NCI-H2227 (cell line): ENCODE measurements around the gene CTNNA3.
A peak's percentile ranks its signal among the peaks of the same experiment; 100 is the strongest.

Experiments
- DNase-seq: peaks from one replicate; lab custom pipeline; 2025; ENCODE audit not compliant: unreplicated experiment; lab: John Stamatoyannopoulos, UW

The CTNNA3 gene

GRCh38 chr10:66187053-66187733, 1508.8 kb downstream of the CTNNA3 start:
- DNase-seq = no peak

- DNase-seq = no peak
Observed at GRCh38 chr10:66183028-66183427, 1513.0 kb downstream of the CTNNA3 start.

GRCh38 chr10:66180581-66181318, 1515.2 kb downstream of the CTNNA3 start:
- peak; percentile 31 for DNase-seq

GRCh38 chr10:66180021-66180420, 1516.0 kb downstream of the CTNNA3 start:
- DNase-seq = no peak

GRCh38 chr10:66176772-66177171, 1519.2 kb downstream of the CTNNA3 start:
- no peak for DNase-seq

GRCh38 chr10:66167816-66168215, 1528.2 kb downstream of the CTNNA3 start:
- no peak for DNase-seq

- DNase-seq = no peak
Observed at GRCh38 chr10:66162560-66163143, 1533.3 kb downstream of the CTNNA3 start.

GRCh38 chr10:66151346-66151745, 1544.6 kb downstream of the CTNNA3 start:
- no peak for DNase-seq

GRCh38 chr10:66148312-66148711, 1547.7 kb downstream of the CTNNA3 start:
- DNase-seq = no peak

- DNase-seq = no peak
Observed at GRCh38 chr10:66144016-66144415, 1552.0 kb downstream of the CTNNA3 start.

GRCh38 chr10:66102756-66103155, 1593.2 kb downstream of the CTNNA3 start:
- no peak for DNase-seq

- no peak for DNase-seq
Observed at GRCh38 chr10:66098595-66099480, 1597.2 kb downstream of the CTNNA3 start.

GRCh38 chr10:66095610-66096009, 1600.4 kb downstream of the CTNNA3 start:
- DNase-seq = no peak

- DNase-seq = no peak
Observed at GRCh38 chr10:66085906-66086305, 1610.1 kb downstream of the CTNNA3 start.

- no peak for DNase-seq
Observed at GRCh38 chr10:66071907-66072306, 1624.1 kb downstream of the CTNNA3 start.

- no peak for DNase-seq
Observed at GRCh38 chr10:66058594-66058993, 1637.4 kb downstream of the CTNNA3 start.

GRCh38 chr10:66049335-66049734, 1646.7 kb downstream of the CTNNA3 start:
- no peak for DNase-seq

GRCh38 chr10:66045859-66046258, 1650.1 kb downstream of the CTNNA3 start:
- DNase-seq = no peak

- no peak for DNase-seq
Observed at GRCh38 chr10:66041771-66042170, 1654.2 kb downstream of the CTNNA3 start.

GRCh38 chr10:66038623-66039022, 1657.4 kb downstream of the CTNNA3 start:
- DNase-seq = no peak

- no peak for DNase-seq
Observed at GRCh38 chr10:66026321-66026720, 1669.7 kb downstream of the CTNNA3 start.
